HS-27A (cell line): ENCODE data around the gene LDB2.

ENCODE experiments used
- DNase-seq: peaks from one replicate; pipeline ENCODE4 v3.0.0-alpha.2; 2012; ENCODE audit warnings: low read depth, missing footprints

The LDB2 gene

GRCh38 chr4:16721613-16722291, 176.7 kb downstream of the LDB2 start:
- DNase-seq, result peak; percentile 42

GRCh38 chr4:16720761-16721160, 177.7 kb downstream of the LDB2 start:
- no peak for DNase-seq

- no peak for DNase-seq
Measured at GRCh38 chr4:16717266-16717970, 181.0 kb downstream of the LDB2 start.

GRCh38 chr4:16715482-16715881, 183.0 kb downstream of the LDB2 start:
- DNase-seq, result no peak

GRCh38 chr4:16714191-16714590, 184.3 kb downstream of the LDB2 start:
- DNase-seq, result no peak

- no peak for DNase-seq
Measured at GRCh38 chr4:16713696-16714095, 184.7 kb downstream of the LDB2 start.

- no peak for DNase-seq
Measured at GRCh38 chr4:16713271-16713670, 185.2 kb downstream of the LDB2 start.

GRCh38 chr4:16710198-16710597, 188.2 kb downstream of the LDB2 start:
- DNase-seq, result no peak

GRCh38 chr4:16707874-16708273, 190.6 kb downstream of the LDB2 start:
- DNase-seq, result no peak

- DNase-seq, result no peak
Measured at GRCh38 chr4:16706251-16706650, 192.2 kb downstream of the LDB2 start.

GRCh38 chr4:16705341-16705740, 193.1 kb downstream of the LDB2 start:
- DNase-seq, result no peak

GRCh38 chr4:16704489-16704888, 194.0 kb downstream of the LDB2 start:
- no peak for DNase-seq

- no peak for DNase-seq
Measured at GRCh38 chr4:16695896-16696295, 202.5 kb downstream of the LDB2 start.

GRCh38 chr4:16694884-16695276, 203.6 kb downstream of the LDB2 start:
- DNase-seq, result no peak

GRCh38 chr4:16694173-16694883, 204.1 kb downstream of the LDB2 start:
- DNase-seq, result no peak

- no peak for DNase-seq
Measured at GRCh38 chr4:16693641-16694040, 204.8 kb downstream of the LDB2 start.

GRCh38 chr4:16692961-16693506, 205.4 kb downstream of the LDB2 start:
- DNase-seq, result no peak

GRCh38 chr4:16692524-16692923, 205.9 kb downstream of the LDB2 start:
- DNase-seq, result no peak

- DNase-seq, result no peak
Measured at GRCh38 chr4:16692046-16692445, 206.4 kb downstream of the LDB2 start.

GRCh38 chr4:16691450-16691849, 207.0 kb downstream of the LDB2 start:
- DNase-seq, result no peak

- DNase-seq, result no peak
Measured at GRCh38 chr4:16687845-16688244, 210.6 kb downstream of the LDB2 start.

- no peak for DNase-seq
Measured at GRCh38 chr4:16687011-16687410, 211.4 kb downstream of the LDB2 start.

GRCh38 chr4:16686195-16686594, 212.2 kb downstream of the LDB2 start:
- peak; percentile 86 for DNase-seq
